PC-3 (cell line): ENCODE results near the gene ZNF669.

Experiments
- EZH2 ChIP-seq: fragments of 300-600 bp; sonication (generic); IDR thresholded peaks from one replicate; pipeline ENCODE4 v1.6.1; 2017; ENCODE audit warnings: antibody characterized with exemption, mild to moderate bottlenecking, low read length; ENCODE audit not compliant: unreplicated experiment
- EZH2phosphoT487 ChIP-seq: fragments of 300-600 bp; sonication (generic); IDR thresholded peaks from 2 replicates; pipeline ENCODE4 v1.6.1; 2018; ENCODE audit warnings: mild to moderate bottlenecking, antibody characterized with exemption, low read length, borderline replicate concordance
- TF ChIP-seq, protein P1 (sequence below): fragments of 300-600 bp; sonication (generic); conservative IDR thresholded peaks from 2 replicates; pipeline ENCODE4 v1.5.1; 2017; ENCODE audit warnings: antibody characterized with exemption, low read depth, mild to moderate bottlenecking, low read length

DNA sequence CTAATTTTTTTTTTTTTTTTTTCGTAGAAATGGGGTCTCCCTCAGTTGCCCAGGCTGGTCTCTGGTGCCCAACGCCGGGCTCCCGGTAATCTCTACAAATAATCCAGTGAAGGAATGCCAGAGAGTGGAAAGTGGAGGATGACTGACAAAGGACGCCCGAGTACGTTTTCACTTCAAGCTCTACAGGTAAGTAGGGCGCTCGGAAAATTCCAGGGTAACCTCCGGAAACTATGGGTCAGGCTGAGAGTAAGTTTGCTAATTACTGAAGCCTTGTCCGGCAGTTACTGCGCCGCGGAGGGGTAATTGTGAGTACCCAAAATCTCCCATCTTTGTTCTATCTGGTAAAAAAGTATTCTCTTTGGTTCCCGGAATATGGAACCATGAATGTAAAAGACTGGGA is 1.8 kb upstream of the ZNF669 start:
- TF ChIP-seq, protein P1, sequence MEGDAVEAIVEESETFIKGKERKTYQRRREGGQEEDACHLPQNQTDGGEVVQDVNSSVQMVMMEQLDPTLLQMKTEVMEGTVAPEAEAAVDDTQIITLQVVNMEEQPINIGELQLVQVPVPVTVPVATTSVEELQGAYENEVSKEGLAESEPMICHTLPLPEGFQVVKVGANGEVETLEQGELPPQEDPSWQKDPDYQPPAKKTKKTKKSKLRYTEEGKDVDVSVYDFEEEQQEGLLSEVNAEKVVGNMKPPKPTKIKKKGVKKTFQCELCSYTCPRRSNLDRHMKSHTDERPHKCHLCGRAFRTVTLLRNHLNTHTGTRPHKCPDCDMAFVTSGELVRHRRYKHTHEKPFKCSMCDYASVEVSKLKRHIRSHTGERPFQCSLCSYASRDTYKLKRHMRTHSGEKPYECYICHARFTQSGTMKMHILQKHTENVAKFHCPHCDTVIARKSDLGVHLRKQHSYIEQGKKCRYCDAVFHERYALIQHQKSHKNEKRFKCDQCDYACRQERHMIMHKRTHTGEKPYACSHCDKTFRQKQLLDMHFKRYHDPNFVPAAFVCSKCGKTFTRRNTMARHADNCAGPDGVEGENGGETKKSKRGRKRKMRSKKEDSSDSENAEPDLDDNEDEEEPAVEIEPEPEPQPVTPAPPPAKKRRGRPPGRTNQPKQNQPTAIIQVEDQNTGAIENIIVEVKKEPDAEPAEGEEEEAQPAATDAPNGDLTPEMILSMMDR: no peak
- TF ChIP-seq EZH2phosphoT487: no peak
- TF ChIP-seq EZH2: no peak
